WERI-Rb-1 (cell line): ENCODE measurements around the gene TMPRSS13.
A peak's percentile ranks its signal among the peaks of the same experiment; 100 is the strongest.

ENCODE experiments used
- DNase-seq: peaks from one replicate; pipeline ENCODE4 v3.0.0-alpha.2; 2020
- H3K27ac ChIP-seq: fragments of 250-450 bp; sonication (Bioruptor Pico); 2 replicates; pipeline ENCODE4 v1.5.1; 2020; ENCODE audit warnings: mild to moderate bottlenecking, moderate library complexity
- H3K27me3 ChIP-seq: fragments of 250-450 bp; sonication (Bioruptor Pico); 2 replicates; pipeline ENCODE4 v1.5.1; 2021; ENCODE audit warnings: mild to moderate bottlenecking, low read depth, moderate library complexity; ENCODE audit not compliant: insufficient read depth, severe bottlenecking
- H3K36me3 ChIP-seq: fragments of 250-450 bp; sonication (Bioruptor Pico); 2 replicates; pipeline ENCODE4 v1.5.1; 2020; ENCODE audit warnings: mild to moderate bottlenecking, moderate library complexity
- H3K4me3 ChIP-seq: 2 replicates; pipeline ENCODE4 v1.5.1; 2011; ENCODE audit warnings: low read depth, mild to moderate bottlenecking, control low read depth, low read length
- H3K9me3 ChIP-seq: fragments of 250-450 bp; sonication (Bioruptor Pico); 2 replicates; pipeline ENCODE4 v1.5.1; 2021; ENCODE audit warnings: mild to moderate bottlenecking, moderate library complexity; ENCODE audit not compliant: severe bottlenecking
- TF ChIP-seq, protein P1 (sequence below): IDR thresholded peaks from 2 replicates; pipeline ENCODE4 v1.5.1; 2011; ENCODE audit warnings: low read depth, mild to moderate bottlenecking, control low read depth, inconsistent platforms, low read length

Gene TMPRSS13

GRCh38 chr11:117941163-117941707, 12.0 kb upstream of the TMPRSS13 start:
- Histone ChIP-seq H3K27me3 (no peaks in the 10 kb centered on the region), H3K9me3 (peaks cover 4% of the 10 kb centered on the region), H3K36me3 (no peaks in the 10 kb centered on the region), H3K27ac (no peak overlapping the region), H3K4me3 (no peak overlapping the region)
- TF ChIP-seq, protein P1, sequence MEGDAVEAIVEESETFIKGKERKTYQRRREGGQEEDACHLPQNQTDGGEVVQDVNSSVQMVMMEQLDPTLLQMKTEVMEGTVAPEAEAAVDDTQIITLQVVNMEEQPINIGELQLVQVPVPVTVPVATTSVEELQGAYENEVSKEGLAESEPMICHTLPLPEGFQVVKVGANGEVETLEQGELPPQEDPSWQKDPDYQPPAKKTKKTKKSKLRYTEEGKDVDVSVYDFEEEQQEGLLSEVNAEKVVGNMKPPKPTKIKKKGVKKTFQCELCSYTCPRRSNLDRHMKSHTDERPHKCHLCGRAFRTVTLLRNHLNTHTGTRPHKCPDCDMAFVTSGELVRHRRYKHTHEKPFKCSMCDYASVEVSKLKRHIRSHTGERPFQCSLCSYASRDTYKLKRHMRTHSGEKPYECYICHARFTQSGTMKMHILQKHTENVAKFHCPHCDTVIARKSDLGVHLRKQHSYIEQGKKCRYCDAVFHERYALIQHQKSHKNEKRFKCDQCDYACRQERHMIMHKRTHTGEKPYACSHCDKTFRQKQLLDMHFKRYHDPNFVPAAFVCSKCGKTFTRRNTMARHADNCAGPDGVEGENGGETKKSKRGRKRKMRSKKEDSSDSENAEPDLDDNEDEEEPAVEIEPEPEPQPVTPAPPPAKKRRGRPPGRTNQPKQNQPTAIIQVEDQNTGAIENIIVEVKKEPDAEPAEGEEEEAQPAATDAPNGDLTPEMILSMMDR, result no peak
- no peak for DNase-seq

GRCh38 chr11:117940736-117941135, 11.5 kb upstream of the TMPRSS13 start:
- DNase-seq, result no peak
- H3K27ac ChIP-seq, result no peak overlapping the region
- TF ChIP-seq, protein P1, result no peak
- no peaks in the 10 kb centered on the region for H3K27me3 ChIP-seq
- peaks cover 4% of the 10 kb centered on the region for H3K9me3 ChIP-seq
- no peak overlapping the region for H3K4me3 ChIP-seq
- H3K36me3 ChIP-seq, result no peaks in the 10 kb centered on the region

DNA sequence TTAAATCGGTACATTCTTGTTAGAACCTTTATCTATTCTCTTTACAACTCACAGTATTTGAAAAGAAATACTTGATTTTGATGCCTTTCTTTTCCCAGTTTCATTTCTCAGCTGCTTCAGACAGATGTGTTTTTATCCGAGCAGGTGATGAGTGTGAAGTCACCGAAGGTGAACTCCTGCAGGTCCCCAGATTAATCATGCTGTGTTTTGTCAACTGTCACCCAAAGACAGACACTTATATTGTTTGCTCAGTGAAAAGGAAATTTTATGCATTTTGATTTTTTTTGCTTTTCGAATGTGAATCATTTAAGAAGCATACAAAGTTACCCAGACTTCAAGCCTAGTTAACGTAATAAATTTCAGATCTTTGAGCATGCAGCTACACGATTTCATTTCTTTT, 7.8 kb upstream of the TMPRSS13 start:
- Histone ChIP-seq H3K27ac (no peak overlapping the region), H3K36me3 (no peaks in the 10 kb centered on the region), H3K9me3 (no peaks in the 10 kb centered on the region), H3K4me3 (no peak overlapping the region), H3K27me3 (no peaks in the 10 kb centered on the region)
- TF ChIP-seq, protein P1, result no peak
- no peak for DNase-seq

GRCh38 chr11:117934526-117935307, 5.5 kb upstream of the TMPRSS13 start:
- no peak overlapping the region for H3K4me3 ChIP-seq
- no peak overlapping the region for H3K27ac ChIP-seq
- H3K36me3 ChIP-seq, result no peaks in the 10 kb centered on the region
- TF ChIP-seq, protein P1, result no peak
- no peak for DNase-seq
- H3K27me3 ChIP-seq, result no peaks in the 10 kb centered on the region
- H3K9me3 ChIP-seq, result no peaks in the 10 kb centered on the region

DNA sequence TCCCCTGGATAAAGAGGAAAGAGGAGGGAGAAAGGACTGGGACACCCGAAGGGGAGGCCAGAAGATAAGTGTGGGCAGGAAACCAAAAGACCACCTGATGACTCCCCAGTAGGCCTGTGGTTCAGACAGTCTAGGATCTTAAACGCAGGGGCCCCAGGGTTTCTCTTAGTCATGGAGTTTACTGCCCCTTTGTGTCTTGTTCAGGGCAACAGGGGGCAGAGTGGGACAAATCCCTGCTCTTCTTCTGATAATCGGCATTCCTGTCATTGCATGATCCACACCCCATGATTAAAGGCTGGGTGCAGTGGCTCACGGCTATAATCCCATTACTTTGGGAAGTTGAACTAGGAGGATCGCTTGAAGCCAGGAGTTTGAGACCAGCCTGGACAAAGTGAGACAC, 4.7 kb upstream of the TMPRSS13 start:
- TF ChIP-seq, protein P1, result peak; percentile 54; the same call in 1 of the 2 replicates
- no peaks in the 10 kb centered on the region for H3K27me3 ChIP-seq
- no peak overlapping the region for H3K4me3 ChIP-seq
- H3K27ac ChIP-seq, result no peak overlapping the region
- peak; percentile 74 for DNase-seq
- no peaks in the 10 kb centered on the region for H3K36me3 ChIP-seq
- no peaks in the 10 kb centered on the region for H3K9me3 ChIP-seq
